PFSK-1 (cell line): ENCODE data around the gene TSPAN33.

Experiments
- POLR2AphosphoS5 ChIP-seq: IDR thresholded peaks from 2 replicates; pipeline ENCODE4 v1.6.1; 2012; ENCODE audit warnings: low read depth, mild to moderate bottlenecking, control low read depth, low read length, moderate library complexity
- TAF1 ChIP-seq: IDR thresholded peaks from 2 replicates; pipeline ENCODE4 v1.6.1; 2012; ENCODE audit warnings: low read length, control low read depth, borderline replicate concordance; ENCODE audit not compliant: insufficient read depth

GRCh38 chr7:129122751-129123509 lies 21.6 kb upstream of the TSPAN33 start:
- TF ChIP-seq POLR2AphosphoS5 (no peak), TAF1 (no peak)
